A673 (cell line): Measurements from ENCODE around the gene ST8SIA3. TPM values are rescaled to one million over a fixed set of nuclear protein-coding genes. Genes with fewer than 3 reads are reported as not detected.

Experiments used
- BruUV-seq: library from RNA; stranded (reverse); fragments of 400-500 nt; replicated peaks from 2 replicates; lab custom pipeline; 2021; lab: Mats Ljungman, UMichigan
- CTCF ChIA-PET: fragments of 300-600 bp; sonication (Branson Sonifier 250); formaldehyde crosslinking; loops from one replicate; lab custom pipeline; 2022; ENCODE audit warnings: antibody characterized with exemption; lab: Charles Lee
- POLR2A ChIA-PET: fragments of 300-600 bp; sonication (Branson Sonifier 250); formaldehyde crosslinking; loops from one replicate; lab custom pipeline; 2022; ENCODE audit warnings: antibody characterized with exemption; ENCODE audit not compliant: low non-redundant PET; lab: Charles Lee
- DNase-seq: peaks from one replicate; pipeline ENCODE4 v3.0.0-alpha.2; 2015; ENCODE audit warnings: low spot score
- H3K27ac ChIP-seq: fragments of 200-600 bp; sonication (generic); 2 replicates; pipeline ENCODE4 v1.5.1; 2016; ENCODE audit warnings: mixed run types, low read depth, mild to moderate bottlenecking, mixed read lengths, antibody characterized with exemption, low read length; ENCODE audit not compliant: poor library complexity, severe bottlenecking
- H3K27me3 ChIP-seq: fragments of 200-600 bp; sonication (generic); replicated peaks from 2 replicates; pipeline ENCODE4 v1.6.1; 2017; ENCODE audit warnings: mixed run types, low read depth, mild to moderate bottlenecking, mixed read lengths, antibody characterized with exemption, low read length; ENCODE audit not compliant: insufficient read depth, poor library complexity
- H3K36me3 ChIP-seq: fragments of 200-600 bp; sonication (generic); 2 replicates; pipeline ENCODE4 v1.6.1; 2016; ENCODE audit warnings: mixed run types, mild to moderate bottlenecking, mixed read lengths, antibody characterized with exemption, low read length; ENCODE audit not compliant: insufficient read depth, poor library complexity, severe bottlenecking
- H3K4me1 ChIP-seq: fragments of 200-600 bp; sonication (generic); 2 replicates; pipeline ENCODE4 v1.6.1; 2017; ENCODE audit warnings: mixed run types, mild to moderate bottlenecking, mixed read lengths, antibody characterized with exemption, low read length; ENCODE audit not compliant: insufficient read depth, poor library complexity, severe bottlenecking
- H3K4me3 ChIP-seq: fragments of 200-600 bp; sonication (generic); 2 replicates; pipeline ENCODE4 v1.5.1; 2016; ENCODE audit warnings: low read depth, mixed run types, mild to moderate bottlenecking, mixed read lengths, low read length; ENCODE audit not compliant: poor library complexity, severe bottlenecking
- H3K9me3 ChIP-seq: fragments of 200-600 bp; sonication (generic); 2 replicates; pipeline ENCODE4 v1.6.1; 2016; ENCODE audit warnings: mixed run types, low read depth, mild to moderate bottlenecking, mixed read lengths, antibody characterized with exemption, low read length; ENCODE audit not compliant: poor library complexity, severe bottlenecking
- CTCF ChIP-seq: fragments of 300-800, 200-600 bp; sonication (generic); conservative IDR thresholded peaks from 2 replicates; pipeline ENCODE4 v1.5.1; 2017; ENCODE audit warnings: low read depth, mild to moderate bottlenecking, antibody characterized with exemption, low read length, moderate library complexity, mixed read lengths
- EZH2 ChIP-seq: fragments of 200-600 bp; sonication (generic); IDR thresholded peaks from 2 replicates; pipeline ENCODE4 v1.6.1; 2017; ENCODE audit warnings: borderline replicate concordance, low read depth, mild to moderate bottlenecking, mixed read lengths, antibody characterized with exemption, low read length; ENCODE audit not compliant: poor library complexity, severe bottlenecking
- intact Hi-C: fragments of 100-400 bp; cut with micrococcal nuclease; formaldehyde crosslinking; loops from one replicate; pipeline ENCODE4 v1.10.0; 2022; ENCODE audit not compliant: unreplicated experiment
- total RNA-seq: library from RNA; stranded (reverse); gene quantifications from 2 replicates; pipeline ENCODE4 v1.2.3, GENCODE V29; 2021

The ST8SIA3 gene
- total RNA-seq, 1 experiment from 2014 or later = not detected

DNA sequence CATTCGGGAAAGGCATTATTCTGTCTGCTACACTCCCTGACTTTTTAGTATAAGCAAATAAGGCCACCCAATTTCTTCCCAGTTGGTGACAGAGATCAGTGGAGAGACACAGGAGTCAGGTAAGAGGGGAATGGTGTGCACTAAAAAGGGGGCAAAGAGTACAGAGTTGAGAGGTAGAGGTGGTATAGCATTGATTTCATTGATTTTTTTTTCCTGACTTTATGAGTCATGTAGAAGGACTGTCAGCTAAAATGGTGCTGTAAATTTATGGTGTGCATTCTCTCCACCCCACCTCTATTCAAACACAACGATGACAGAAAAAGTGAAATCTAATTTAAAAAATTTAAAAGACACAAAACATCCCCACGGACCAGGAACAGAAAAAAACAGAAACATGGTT, 23.7 kb upstream of the ST8SIA3 start:
- Histone ChIP-seq H3K27me3 (peaks cover 48% of the 10 kb centered on the region), H3K27ac (no peak overlapping the region), H3K4me3 (no peak overlapping the region), H3K36me3 (no peaks in the 10 kb centered on the region), H3K9me3 (no peaks in the 10 kb centered on the region), H3K4me1 (no peaks in the 10 kb centered on the region)
- ChIA-PET CTCF (interaction anchor here (0.6 kb wide), 1 partner anchor 68 kb away, joined by 13 read pairs; no protein-coding TSS in a partner anchor), POLR2A (no interaction called here)
- no TSS peak for BruUV-seq
- DNase-seq = no peak
- intact Hi-C loops = no loop called here
- TF ChIP-seq EZH2 (no peak), CTCF (no peak)

- intact Hi-C loops = no loop called here
- Histone ChIP-seq H3K36me3 (no peaks in the 10 kb centered on the region), H3K27me3 (peaks cover 48% of the 10 kb centered on the region), H3K9me3 (no peaks in the 10 kb centered on the region), H3K27ac (no peak overlapping the region), H3K4me3 (no peak overlapping the region), H3K4me1 (no peaks in the 10 kb centered on the region)
- POLR2A ChIA-PET = no interaction called here
- no TSS peak for BruUV-seq
- TF ChIP-seq EZH2 = no peak
- TF ChIP-seq CTCF = no peak
- CTCF ChIA-PET = no interaction called here
- DNase-seq = no peak
These were observed 22.5 kb upstream of the ST8SIA3 start for GRCh38 chr18:57329856-57330255.

DNA sequence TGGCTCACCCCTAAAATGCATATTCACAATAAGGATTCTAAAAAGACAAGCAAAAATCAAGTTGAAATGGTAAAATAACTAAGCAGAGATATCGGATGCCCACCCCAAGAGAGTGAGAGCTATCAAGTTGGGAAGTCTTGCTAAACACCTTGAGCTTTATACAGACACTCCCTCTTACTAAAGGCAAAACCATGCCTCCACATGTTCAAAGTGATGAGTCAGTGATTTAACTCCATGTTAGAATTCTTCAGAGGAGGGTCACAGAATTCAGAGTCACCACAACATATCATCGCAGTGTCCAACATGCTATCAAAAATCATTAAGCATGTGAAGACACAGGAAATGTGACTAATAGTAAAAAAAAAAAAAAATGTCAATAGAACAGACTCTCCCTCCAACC, 20.6 kb upstream of the ST8SIA3 start:
- DNase-seq = no peak

More for the DNA sequence above, 20.6 kb upstream of the ST8SIA3 start:
- Histone ChIP-seq H3K36me3 (no peaks in the 10 kb centered on the region), H3K4me3 (no peak overlapping the region), H3K27me3 (peaks cover 63% of the 10 kb centered on the region), H3K9me3 (no peaks in the 10 kb centered on the region), H3K27ac (no peak overlapping the region), H3K4me1 (no peaks in the 10 kb centered on the region)
- TF ChIP-seq EZH2 = no peak
- TF ChIP-seq CTCF = no peak
- no TSS peak for BruUV-seq
- POLR2A ChIA-PET = no interaction called here
- CTCF ChIA-PET = no interaction called here
- intact Hi-C loops = no loop called here
